Fibroblast of lung (primary cell): Measurements from ENCODE around the gene TXNRD2. TPM values are rescaled to one million over a fixed set of nuclear protein-coding genes. Genes with fewer than 3 reads are reported as not detected.

Experiments used
- DNase-seq, 2 donors: peaks; one replicate each; pipeline versions ENCODE4 v3.0.0 to v3.0.0-alpha.2; 2010; ENCODE audit warnings: low read depth in 2 of 2
- H2AFZ ChIP-seq: 2 replicates; pipeline ENCODE4 v1.5.1; 2012; ENCODE audit warnings: low read length, control low read depth, inconsistent platforms
- H3K27ac ChIP-seq: 2 replicates; pipeline ENCODE4 v1.5.1; 2011; ENCODE audit warnings: low read length, control low read depth; ENCODE audit not compliant: insufficient read depth
- H3K27me3 ChIP-seq: 2 replicates; pipeline ENCODE4 v1.5.1; 2011; ENCODE audit warnings: mild to moderate bottlenecking, low read length; ENCODE audit not compliant: control insufficient read depth, insufficient read depth
- H3K36me3 ChIP-seq: 2 replicates; pipeline ENCODE4 v1.5.1; 2011; ENCODE audit warnings: low read length; ENCODE audit not compliant: control insufficient read depth, insufficient read depth
- H3K4me1 ChIP-seq: 2 replicates; pipeline ENCODE4 v1.5.1; 2011; ENCODE audit warnings: low read length; ENCODE audit not compliant: control insufficient read depth, insufficient read depth; ENCODE audit errors: extremely low read depth
- H3K4me2 ChIP-seq: 2 replicates; pipeline ENCODE4 v1.5.1; 2011; ENCODE audit warnings: low read length, control low read depth; ENCODE audit not compliant: insufficient read depth; ENCODE audit errors: extremely low read depth
- H3K4me3 ChIP-seq, 4 experiments: fragments of 200-600 bp in 1 of 4; sonication (generic) in 1 of 4; replicated peaks in 1 of 4; 2 replicates each; pipeline ENCODE4 v1.5.1; 2011 to 2016; ENCODE audit warnings: low read length in 4 of 4, low read depth in 3 of 4, mild to moderate bottlenecking in 3 of 4, control low read depth in 2 of 4, inconsistent platforms in 1 of 4, mixed read lengths in 1 of 4; ENCODE audit not compliant: insufficient read depth in 1 of 4; ENCODE audit errors: control extremely low read depth in 1 of 4
- H3K79me2 ChIP-seq: 2 replicates; pipeline ENCODE4 v1.5.1; 2012; ENCODE audit warnings: mild to moderate bottlenecking, low read length, inconsistent platforms; ENCODE audit not compliant: control insufficient read depth, insufficient read depth
- H3K9ac ChIP-seq: 2 replicates; pipeline ENCODE4 v1.5.1; 2011; ENCODE audit warnings: mild to moderate bottlenecking, low read length, control low read depth; ENCODE audit not compliant: insufficient read depth
- H3K9me3 ChIP-seq: 2 replicates; pipeline ENCODE4 v1.5.1; 2012; ENCODE audit warnings: low read depth, low read length; ENCODE audit not compliant: control insufficient read depth, insufficient read depth
- H4K20me1 ChIP-seq: 2 replicates; pipeline ENCODE4 v1.5.1; 2011; ENCODE audit warnings: low read length; ENCODE audit not compliant: control insufficient read depth, insufficient read depth; ENCODE audit errors: extremely low read depth
- EZH2 ChIP-seq: IDR thresholded peaks from 2 replicates; pipeline ENCODE4 v1.5.1; 2012; ENCODE audit warnings: low read length, control low read depth, mild to moderate bottlenecking; ENCODE audit errors: missing control alignments
- polyA plus RNA-seq, 2 donors: library from polyadenylated mRNA; depleted of rRNA in 1 of 2; stranded (reverse) in 1 of 2; unstranded in 1 of 2; fragments of >200 nt; gene quantifications; 2 replicates each; pipeline ENCODE4 v1.2.1, GENCODE V29; 2011 to 2012; ENCODE audit warnings: missing spikeins in 1 of 2
- total RNA-seq: library from RNA; depleted of rRNA; stranded (reverse); fragments of >200 nt; gene quantifications from 2 replicates; pipeline ENCODE4 v1.2.1, GENCODE V29; 2014
- TF ChIP-seq, protein P1 (sequence below), 2 donors: IDR thresholded peaks in 1 of 2; conservative IDR thresholded peaks in 1 of 2; 1 replicate in 1 of 2; 2 replicates in 1 of 2; pipeline ENCODE4 v1.5.1; 2011 to 2012; ENCODE audit warnings: low read length in 2 of 2, control low read depth in 1 of 2, inconsistent platforms in 1 of 2, low read depth in 1 of 2, mild to moderate bottlenecking in 1 of 2

TXNRD2 gene
- total and polyA plus RNA-seq, 2 donors (not counting 1 experiment from before 2014, with no cell fraction given) = 13.2 to 30.7 TPM

DNA sequence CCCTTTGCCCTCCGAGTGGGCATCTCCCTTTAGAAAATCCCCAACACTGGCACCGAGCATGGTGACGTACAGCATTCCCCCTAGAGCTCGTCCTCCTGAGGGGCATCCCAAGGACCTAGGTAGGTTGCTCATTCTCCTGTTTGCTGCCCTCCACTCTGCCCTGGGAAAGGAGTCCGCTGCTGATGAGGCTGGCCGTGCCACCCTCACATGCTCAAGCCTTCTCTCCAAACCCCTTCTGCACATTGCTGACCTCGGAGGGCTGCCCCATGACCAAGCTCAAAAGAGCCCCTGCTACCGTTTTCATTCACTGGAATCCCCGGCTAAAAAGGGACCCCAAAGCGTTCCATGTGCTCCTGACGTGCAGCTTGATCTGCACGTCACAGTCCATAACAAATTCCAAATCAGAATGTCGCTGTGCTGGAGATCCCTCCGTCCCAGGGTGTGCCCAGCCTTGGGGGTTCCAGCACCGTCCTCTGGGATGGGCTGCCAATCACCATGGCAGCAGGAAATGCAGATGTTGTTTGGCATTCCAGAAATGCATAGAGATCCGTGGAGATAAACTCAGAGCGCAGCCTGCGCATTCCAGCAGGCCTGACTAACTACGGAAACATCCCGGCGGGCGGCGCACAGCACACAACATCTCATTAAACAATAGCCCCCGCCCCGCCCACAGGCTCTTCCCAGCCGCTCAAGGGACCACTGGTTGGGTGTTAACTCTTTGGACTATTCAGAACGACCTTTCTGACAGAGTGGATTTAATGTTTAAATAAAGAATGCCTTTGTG lies 60.6 kb downstream of the TXNRD2 start:
- DNase-seq = peak; percentile 88 to 97
- no peaks in the 10 kb centered on the region for H3K9me3 ChIP-seq
- H3K79me2 ChIP-seq = peaks cover 8% of the 10 kb centered on the region
- no peak overlapping the region for H2AFZ ChIP-seq
- peak overlapping the region; percentile 84 for H3K4me2 ChIP-seq
- peak overlapping the region in 2 of 4 experiments; percentile 6 to 22 for H3K4me3 ChIP-seq
- peak overlapping the region; percentile 64 for H3K9ac ChIP-seq
- H4K20me1 ChIP-seq = no peaks in the 10 kb centered on the region
- H3K27ac ChIP-seq = peak overlapping the region; percentile 98
- H3K27me3 ChIP-seq = no peaks in the 10 kb centered on the region
- peaks cover 42% of the 10 kb centered on the region for H3K4me1 ChIP-seq
- H3K36me3 ChIP-seq = peaks cover 7% of the 10 kb centered on the region
- TF ChIP-seq, protein P1, sequence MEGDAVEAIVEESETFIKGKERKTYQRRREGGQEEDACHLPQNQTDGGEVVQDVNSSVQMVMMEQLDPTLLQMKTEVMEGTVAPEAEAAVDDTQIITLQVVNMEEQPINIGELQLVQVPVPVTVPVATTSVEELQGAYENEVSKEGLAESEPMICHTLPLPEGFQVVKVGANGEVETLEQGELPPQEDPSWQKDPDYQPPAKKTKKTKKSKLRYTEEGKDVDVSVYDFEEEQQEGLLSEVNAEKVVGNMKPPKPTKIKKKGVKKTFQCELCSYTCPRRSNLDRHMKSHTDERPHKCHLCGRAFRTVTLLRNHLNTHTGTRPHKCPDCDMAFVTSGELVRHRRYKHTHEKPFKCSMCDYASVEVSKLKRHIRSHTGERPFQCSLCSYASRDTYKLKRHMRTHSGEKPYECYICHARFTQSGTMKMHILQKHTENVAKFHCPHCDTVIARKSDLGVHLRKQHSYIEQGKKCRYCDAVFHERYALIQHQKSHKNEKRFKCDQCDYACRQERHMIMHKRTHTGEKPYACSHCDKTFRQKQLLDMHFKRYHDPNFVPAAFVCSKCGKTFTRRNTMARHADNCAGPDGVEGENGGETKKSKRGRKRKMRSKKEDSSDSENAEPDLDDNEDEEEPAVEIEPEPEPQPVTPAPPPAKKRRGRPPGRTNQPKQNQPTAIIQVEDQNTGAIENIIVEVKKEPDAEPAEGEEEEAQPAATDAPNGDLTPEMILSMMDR (conservative IDR thresholded peaks at IDR 0.05 in 1 of 2, IDR thresholded peaks at IDR 0.05 in 1 of 2; ENCODE audit: low read depth in 1 of 2, low read length in 2 of 2) = no peak
- no peak for TF ChIP-seq EZH2

DNA sequence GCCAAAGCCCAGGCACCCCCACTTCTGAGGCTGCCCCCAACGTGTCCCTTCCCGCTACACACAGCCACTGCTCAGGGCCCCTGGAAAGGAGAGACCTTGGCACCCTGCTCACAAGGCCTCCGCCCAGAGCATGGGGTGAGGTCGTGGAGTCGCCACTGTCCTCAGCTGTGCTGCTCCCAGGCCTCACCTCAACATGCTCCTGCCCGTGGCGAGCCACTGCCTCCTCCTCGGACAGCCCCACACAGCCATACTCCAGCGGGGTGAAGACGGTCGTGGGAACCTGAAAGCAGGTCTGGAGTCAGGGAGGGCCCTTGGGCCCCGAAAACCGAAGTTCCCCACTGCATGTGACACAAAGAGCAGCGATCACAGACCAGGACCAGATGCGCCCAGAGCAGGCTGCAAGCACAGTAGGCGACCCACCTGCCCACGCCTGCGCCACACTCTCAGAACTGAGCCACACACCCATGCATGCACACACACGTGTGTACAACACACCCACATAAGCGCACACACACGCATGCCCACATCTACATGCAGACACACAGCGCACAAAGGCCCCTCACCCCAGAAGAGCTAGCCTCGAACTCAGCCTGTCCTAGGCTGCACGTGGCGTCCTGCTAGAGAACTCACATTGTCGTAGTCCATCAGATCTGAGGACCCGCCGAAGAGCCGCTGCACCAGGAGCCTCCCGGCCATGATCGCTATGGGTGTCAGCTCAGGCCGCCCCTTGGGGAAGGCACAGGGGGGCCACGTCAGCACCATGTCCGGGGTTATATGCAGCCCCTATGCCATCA lies 61.4 kb downstream of the TXNRD2 start:
- H3K27ac ChIP-seq = peak overlapping the region; percentile 98
- H3K36me3 ChIP-seq = peaks cover 7% of the 10 kb centered on the region
- no peak for DNase-seq
- peaks cover 8% of the 10 kb centered on the region for H3K79me2 ChIP-seq
- H3K27me3 ChIP-seq = no peaks in the 10 kb centered on the region
- no peak for TF ChIP-seq EZH2
- TF ChIP-seq, protein P1 (conservative IDR thresholded peaks at IDR 0.05 in 1 of 2, IDR thresholded peaks at IDR 0.05 in 1 of 2; ENCODE audit: low read depth in 1 of 2, low read length in 2 of 2) = no peak
- H3K4me1 ChIP-seq = peaks cover 42% of the 10 kb centered on the region
- no peaks in the 10 kb centered on the region for H4K20me1 ChIP-seq
- H3K4me3 ChIP-seq = no peak overlapping the region
- H3K4me2 ChIP-seq = peak overlapping the region; percentile 84
- no peaks in the 10 kb centered on the region for H3K9me3 ChIP-seq
- H2AFZ ChIP-seq = no peak overlapping the region
- H3K9ac ChIP-seq = peak overlapping the region; percentile 64

DNA sequence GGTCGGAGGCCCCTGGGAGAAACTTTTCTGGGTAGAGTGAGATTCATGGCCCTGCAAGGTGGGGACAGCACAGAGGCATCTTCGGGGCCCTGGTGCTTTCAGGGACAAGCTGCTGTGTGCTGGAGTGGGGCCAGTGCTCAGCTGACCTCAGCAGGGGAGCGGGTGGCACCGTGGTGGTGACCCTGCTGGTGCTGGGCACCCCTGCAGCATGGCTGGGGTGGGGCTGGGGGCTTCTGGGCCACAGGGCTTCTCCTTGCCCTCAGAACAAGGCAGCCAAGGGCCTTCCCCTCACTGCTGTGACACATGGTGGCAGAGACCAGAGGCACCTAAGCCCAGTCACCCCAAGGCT lies 62.0 kb downstream of the TXNRD2 start:
- Histone ChIP-seq H3K4me2 (no peak overlapping the region), H3K9ac (no peak overlapping the region)
- DNase-seq = no peak

More for the DNA sequence above, 62.0 kb downstream of the TXNRD2 start:
- H3K36me3 ChIP-seq = peaks cover 7% of the 10 kb centered on the region
- peak overlapping the region; percentile 98 for H3K27ac ChIP-seq
- H3K4me1 ChIP-seq = peaks cover 44% of the 10 kb centered on the region
- no peaks in the 10 kb centered on the region for H3K27me3 ChIP-seq
- H4K20me1 ChIP-seq = no peaks in the 10 kb centered on the region
- no peaks in the 10 kb centered on the region for H3K9me3 ChIP-seq
- H3K79me2 ChIP-seq = peaks cover 8% of the 10 kb centered on the region
- H2AFZ ChIP-seq = no peak overlapping the region
- no peak for TF ChIP-seq EZH2
- TF ChIP-seq, protein P1 (conservative IDR thresholded peaks at IDR 0.05 in 1 of 2, IDR thresholded peaks at IDR 0.05 in 1 of 2; ENCODE audit: low read depth in 1 of 2, low read length in 2 of 2) = no peak
- H3K4me3 ChIP-seq = no peak overlapping the region
